Naive B cell (primary cell): ENCODE results near the gene LIMS2. TPM values are rescaled to one million over a fixed set of nuclear protein-coding genes. Genes with fewer than 3 reads are reported as not detected.

Experiments used
- ATAC-seq, 2 donors: fragments of 150-1000 bp; cut with Tn5 transposase; 2 replicates each; pipeline ENCODE4 v1.10.0; 2021; ENCODE audit warnings: low read depth in 2 of 2, mild to moderate bottlenecking in 2 of 2, moderate library complexity in 2 of 2
- DNase-seq: peaks from one replicate; pipeline ENCODE4 v3.0.0; 2022
- H3K27ac Mint-ChIP-seq, 6 donors: one replicate each; pipeline ENCODE4 v1.8.0; 2020 to 2022; ENCODE audit warnings: mild to moderate bottlenecking in 6 of 6, mixed read lengths in 6 of 6, moderate library complexity in 5 of 6, inconsistent platforms in 2 of 6
- H3K27me3 Mint-ChIP-seq, 3 donors: one replicate each; pipeline ENCODE4 v1.8.0; 2021 to 2022; ENCODE audit warnings: mixed read lengths in 3 of 3, mild to moderate bottlenecking in 1 of 3
- H3K36me3 Mint-ChIP-seq, 2 donors: one replicate each; pipeline ENCODE4 v1.8.0; 2020 to 2022; ENCODE audit warnings: mixed read lengths in 2 of 2, inconsistent platforms in 1 of 2, mild to moderate bottlenecking in 1 of 2
- H3K4me1 Mint-ChIP-seq, 3 donors: one replicate each; pipeline ENCODE4 v1.8.0; 2020 to 2022; ENCODE audit warnings: mixed read lengths in 3 of 3, inconsistent platforms in 1 of 3, mild to moderate bottlenecking in 1 of 3, moderate library complexity in 1 of 3
- H3K4me3 Mint-ChIP-seq, 8 donors: one replicate each; pipeline ENCODE4 v1.8.0; 2020 to 2022; ENCODE audit warnings: mild to moderate bottlenecking in 8 of 8, mixed read lengths in 8 of 8, moderate library complexity in 8 of 8, inconsistent platforms in 2 of 8
- H3K9me3 Mint-ChIP-seq, 7 donors: one replicate each; pipeline ENCODE4 v1.8.0; 2020 to 2022; ENCODE audit warnings: mixed read lengths in 7 of 7, mild to moderate bottlenecking in 5 of 7, inconsistent platforms in 2 of 7, moderate library complexity in 1 of 7
- polyA plus RNA-seq, 6 donors: library from polyadenylated mRNA; unstranded; fragments of 300-500 nt; fragmentation: Illumina TruSeq; gene quantifications; one replicate each; pipeline ENCODE4 v1.2.3, GENCODE V29; 2021; ENCODE audit warnings: low read depth in 6 of 6

Gene LIMS2
- polyA plus RNA-seq = 10 to 100 TPM; 11.2 to 60.4 (median 27.7) TPM

GRCh38 chr2:127675331-127676261 is at the start of gene LIMS2:
LIMS2 (minus strand) TSS chr2:127675530; CDS start chr2:127675024, 506 bp downstream.
- ATAC-seq (peak; percentile 12 to 30), DNase-seq (no peak)
- Mint-ChIP-seq H3K9me3 (no peaks in the 10 kb centered on the region), H3K27ac (peak within 1 kb of the TSS in 3 of 6 donors; percentile 37 to 66 (median 61)), H3K27me3 (peaks cover 33 to 74% (median 57%) of the 10 kb centered on the region in 3 donors), H3K4me1 (peaks cover 15 to 30% (median 16%) of the 10 kb centered on the region in 3 donors), H3K4me3 (peak within 1 kb of the TSS; percentile 70 to 89 (median 86)), H3K36me3 (no peaks in the 10 kb centered on the region)

- DNase-seq (no peak), ATAC-seq (no peak)
- H3K4me1 Mint-ChIP-seq = no peaks in the 10 kb centered on the region
- H3K27ac Mint-ChIP-seq = no peak overlapping the region
- H3K9me3 Mint-ChIP-seq = no peaks in the 10 kb centered on the region
- no peak overlapping the region for H3K4me3 Mint-ChIP-seq
- no peaks in the 10 kb centered on the region for H3K27me3 Mint-ChIP-seq
- H3K36me3 Mint-ChIP-seq = peaks cover 23 to 25% of the 10 kb centered on the region in 2 donors
Observed at GRCh38 chr2:127722807-127723206, 47.5 kb upstream of the LIMS2 start.

DNA sequence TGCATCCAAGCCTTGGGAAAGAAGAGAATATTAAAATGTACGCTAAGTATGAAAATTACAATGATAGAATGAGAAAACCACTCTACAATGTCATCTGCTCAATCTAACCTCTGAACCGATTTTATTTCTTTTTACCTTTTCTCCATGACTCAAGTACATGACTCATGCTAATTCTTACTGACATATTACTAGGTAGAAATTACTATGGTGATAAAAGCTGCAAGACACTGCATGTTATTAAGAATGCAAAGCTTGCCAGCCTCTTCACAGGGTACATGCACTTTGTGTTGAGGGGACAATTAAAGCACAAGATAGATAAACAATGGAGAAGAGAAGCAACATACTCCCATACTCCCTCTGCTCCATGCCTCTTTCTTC is 46.6 kb upstream of the LIMS2 start:
- no peak for DNase-seq
- ATAC-seq = no peak
- Mint-ChIP-seq H3K9me3 (no peaks in the 10 kb centered on the region), H3K4me3 (no peak overlapping the region), H3K36me3 (peaks cover 23 to 25% of the 10 kb centered on the region in 2 donors), H3K4me1 (no peaks in the 10 kb centered on the region), H3K27ac (peak overlapping the region in 2 of 6 donors; percentile 15 to 30), H3K27me3 (no peaks in the 10 kb centered on the region)

GRCh38 chr2:127721311-127721977 is 46.1 kb upstream of the LIMS2 start:
- H3K27ac Mint-ChIP-seq = peak overlapping the region in 2 of 6 donors; percentile 30 to 70

GRCh38 chr2:127719301-127720218 is 44.2 kb upstream of the LIMS2 start:
- Mint-ChIP-seq H3K4me3 (no peak overlapping the region), H3K27me3 (no peaks in the 10 kb centered on the region), H3K4me1 (peaks cover 0 to 4% (median 0%) of the 10 kb centered on the region in 3 donors), H3K27ac (peak overlapping the region in 1 of 6 donors; percentile 60), H3K36me3 (peaks cover 17 to 35% of the 10 kb centered on the region in 2 donors), H3K9me3 (no peaks in the 10 kb centered on the region)
- DNase-seq (no peak), ATAC-seq (no peak)

More at GRCh38 chr2:127721311-127721977, 46.1 kb upstream of the LIMS2 start:
- H3K36me3 Mint-ChIP-seq = peaks cover 23 to 28% of the 10 kb centered on the region in 2 donors
- no peak overlapping the region for H3K4me3 Mint-ChIP-seq
- H3K27me3 Mint-ChIP-seq = no peaks in the 10 kb centered on the region
- ATAC-seq (no peak), DNase-seq (no peak)
- H3K9me3 Mint-ChIP-seq = no peaks in the 10 kb centered on the region
- peaks cover 0 to 1% (median 0%) of the 10 kb centered on the region in 3 donors for H3K4me1 Mint-ChIP-seq

DNA sequence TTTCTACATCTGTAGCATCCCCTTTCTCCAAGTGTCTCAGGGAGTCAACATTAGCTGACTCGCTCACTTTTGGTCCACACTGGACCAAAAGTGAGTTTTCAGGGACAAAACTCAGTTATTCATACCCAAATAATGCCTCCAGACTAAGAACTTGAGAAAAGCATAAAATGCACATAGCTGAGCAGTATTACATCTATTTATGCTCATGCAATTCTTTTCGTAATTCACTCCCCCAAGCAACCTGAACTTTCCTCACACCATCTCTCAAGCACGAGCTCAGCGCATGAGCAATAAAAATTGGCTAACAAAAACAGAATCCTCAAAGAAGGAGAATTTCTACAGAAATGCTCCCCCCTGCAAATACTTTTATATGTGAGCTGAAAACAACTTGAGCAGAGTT is 42.9 kb upstream of the LIMS2 start:
- H3K27ac Mint-ChIP-seq = no peak overlapping the region

GRCh38 chr2:127715778-127716449 is 40.6 kb upstream of the LIMS2 start:
- H3K27ac Mint-ChIP-seq = peak overlapping the region in 1 of 6 donors; percentile 80

More for the DNA sequence above, 42.9 kb upstream of the LIMS2 start:
- Mint-ChIP-seq H3K27me3 (no peaks in the 10 kb centered on the region), H3K4me1 (peaks cover 0 to 4% (median 0%) of the 10 kb centered on the region in 3 donors), H3K36me3 (peaks cover 16 to 31% of the 10 kb centered on the region in 2 donors), H3K9me3 (no peaks in the 10 kb centered on the region), H3K4me3 (no peak overlapping the region)
- ATAC-seq (no peak), DNase-seq (no peak)

GRCh38 chr2:127713562-127713961 is 38.2 kb upstream of the LIMS2 start:
- Mint-ChIP-seq H3K27me3 (no peaks in the 10 kb centered on the region), H3K36me3 (peaks cover 15 to 30% of the 10 kb centered on the region in 2 donors), H3K4me1 (peaks cover 0 to 7% (median 0%) of the 10 kb centered on the region in 3 donors), H3K27ac (no peak overlapping the region), H3K9me3 (no peaks in the 10 kb centered on the region), H3K4me3 (no peak overlapping the region)
- ATAC-seq = no peak
- DNase-seq = no peak

More at GRCh38 chr2:127715778-127716449, 40.6 kb upstream of the LIMS2 start:
- Mint-ChIP-seq H3K36me3 (peaks cover 4 to 23% of the 10 kb centered on the region in 2 donors), H3K4me1 (peaks cover 0 to 4% (median 0%) of the 10 kb centered on the region in 3 donors), H3K4me3 (no peak overlapping the region), H3K27me3 (no peaks in the 10 kb centered on the region), H3K9me3 (no peaks in the 10 kb centered on the region)
- DNase-seq (no peak), ATAC-seq (no peak)

DNA sequence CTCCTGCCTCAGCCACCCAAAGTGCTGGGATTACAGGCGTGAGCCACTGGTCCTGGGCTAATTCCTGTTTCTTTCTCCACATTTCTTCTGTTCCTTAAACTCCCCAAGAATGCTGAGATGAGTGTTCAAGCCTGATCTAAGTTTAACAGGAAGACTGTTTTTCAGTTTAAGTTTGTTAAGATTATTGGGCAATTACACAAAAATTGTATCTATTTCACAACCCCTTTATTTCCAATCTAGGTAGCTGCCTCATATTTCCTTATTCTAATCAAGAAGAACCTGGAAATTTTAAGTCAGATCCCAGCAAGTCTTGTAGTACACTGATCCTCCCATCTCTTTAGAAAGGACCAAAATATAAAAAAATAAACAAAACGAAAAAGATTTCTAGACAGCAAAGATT is 37.7 kb upstream of the LIMS2 start:
- Mint-ChIP-seq H3K36me3 (peaks cover 15 to 27% of the 10 kb centered on the region in 2 donors), H3K4me1 (peaks cover 0 to 7% (median 0%) of the 10 kb centered on the region in 3 donors), H3K27me3 (no peaks in the 10 kb centered on the region), H3K9me3 (no peaks in the 10 kb centered on the region), H3K4me3 (no peak overlapping the region), H3K27ac (no peak overlapping the region)
- ATAC-seq (no peak), DNase-seq (no peak)

- H3K27ac Mint-ChIP-seq = peak overlapping the region in 1 of 6 donors; percentile 56
- H3K27me3 Mint-ChIP-seq = no peaks in the 10 kb centered on the region
- H3K36me3 Mint-ChIP-seq = peaks cover 12 to 15% of the 10 kb centered on the region in 2 donors
- H3K4me3 Mint-ChIP-seq = no peak overlapping the region
- ATAC-seq (no peak), DNase-seq (no peak)
- H3K4me1 Mint-ChIP-seq = peaks cover 8 to 11% (median 11%) of the 10 kb centered on the region in 3 donors
- H3K9me3 Mint-ChIP-seq = no peaks in the 10 kb centered on the region
Observed at GRCh38 chr2:127709336-127709735, 34.0 kb upstream of the LIMS2 start.

- peak overlapping the region in 1 of 6 donors; percentile 70 for H3K27ac Mint-ChIP-seq
- H3K9me3 Mint-ChIP-seq = no peaks in the 10 kb centered on the region
- peaks cover 8 to 23% (median 14%) of the 10 kb centered on the region in 3 donors for H3K4me1 Mint-ChIP-seq
- H3K36me3 Mint-ChIP-seq = peaks cover 12 to 15% of the 10 kb centered on the region in 2 donors
- ATAC-seq = no peak
- H3K27me3 Mint-ChIP-seq = no peaks in the 10 kb centered on the region
- no peak overlapping the region for H3K4me3 Mint-ChIP-seq
- DNase-seq = no peak
Observed at GRCh38 chr2:127707890-127708648, 32.7 kb upstream of the LIMS2 start.
